Measurements from ENCODE around the gene KIR2DL3.
"Not testable (repeated sequence)": the region's sequence is repeated elsewhere in the genome, so short reads cannot be mapped to it uniquely, and the experiment has no call there.

Gene KIR2DL3

DNA sequence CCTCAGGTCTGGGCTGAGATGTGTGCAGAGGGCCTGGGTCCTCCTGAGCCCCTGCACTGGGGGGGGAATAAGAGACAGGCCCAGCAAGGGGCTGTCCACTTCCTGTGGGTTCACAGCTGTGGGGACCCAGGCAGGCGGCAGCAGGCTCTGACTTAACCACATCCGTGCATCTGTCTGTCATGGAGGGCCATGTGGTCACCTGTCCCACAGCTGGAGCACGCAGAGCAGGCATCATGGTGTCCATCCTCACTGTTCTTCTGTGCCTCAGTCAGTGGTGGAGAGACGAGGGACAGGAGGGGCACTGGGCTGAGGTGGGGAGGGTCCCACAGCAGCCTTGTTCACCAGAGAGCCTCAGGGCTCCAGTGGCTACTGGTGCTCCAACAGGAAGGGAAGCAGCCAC is 30.4 kb upstream of the KIR2DL3 start:
- DNase-seq (ENCODE audit: low read depth, low spot score) = no peak
- TF ChIP-seq, protein P1, sequence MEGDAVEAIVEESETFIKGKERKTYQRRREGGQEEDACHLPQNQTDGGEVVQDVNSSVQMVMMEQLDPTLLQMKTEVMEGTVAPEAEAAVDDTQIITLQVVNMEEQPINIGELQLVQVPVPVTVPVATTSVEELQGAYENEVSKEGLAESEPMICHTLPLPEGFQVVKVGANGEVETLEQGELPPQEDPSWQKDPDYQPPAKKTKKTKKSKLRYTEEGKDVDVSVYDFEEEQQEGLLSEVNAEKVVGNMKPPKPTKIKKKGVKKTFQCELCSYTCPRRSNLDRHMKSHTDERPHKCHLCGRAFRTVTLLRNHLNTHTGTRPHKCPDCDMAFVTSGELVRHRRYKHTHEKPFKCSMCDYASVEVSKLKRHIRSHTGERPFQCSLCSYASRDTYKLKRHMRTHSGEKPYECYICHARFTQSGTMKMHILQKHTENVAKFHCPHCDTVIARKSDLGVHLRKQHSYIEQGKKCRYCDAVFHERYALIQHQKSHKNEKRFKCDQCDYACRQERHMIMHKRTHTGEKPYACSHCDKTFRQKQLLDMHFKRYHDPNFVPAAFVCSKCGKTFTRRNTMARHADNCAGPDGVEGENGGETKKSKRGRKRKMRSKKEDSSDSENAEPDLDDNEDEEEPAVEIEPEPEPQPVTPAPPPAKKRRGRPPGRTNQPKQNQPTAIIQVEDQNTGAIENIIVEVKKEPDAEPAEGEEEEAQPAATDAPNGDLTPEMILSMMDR (IDR thresholded peaks at IDR 0.05; ENCODE audit: low read depth, low read length) = no peak
- no peak overlapping the region for H3K4me3 ChIP-seq (ENCODE audit: low read depth, low read length)
- in situ Hi-C loops (cut with HindIII; ENCODE audit: low sequenced_read_pairs) = no loop called here

DNA sequence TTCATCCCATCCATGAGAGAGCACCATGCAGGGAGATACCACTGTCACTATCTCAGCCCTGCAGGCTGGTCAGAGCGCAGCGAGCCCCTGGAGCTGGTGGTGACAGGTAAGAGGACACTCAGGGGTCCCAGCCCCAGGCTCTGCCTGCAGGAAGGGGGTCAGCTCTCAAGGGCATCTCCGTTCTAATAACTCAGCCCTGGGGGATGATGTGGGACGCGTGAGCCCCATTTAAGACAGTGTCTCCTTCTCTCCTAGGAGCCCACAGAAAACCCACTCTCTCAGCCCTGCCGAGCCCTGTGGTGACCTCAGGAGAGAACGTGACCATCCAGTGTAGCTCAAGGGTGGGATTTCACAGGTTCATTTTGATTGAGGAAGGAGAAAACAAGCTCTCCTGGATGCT is 29.5 kb upstream of the KIR2DL3 start:
- in situ Hi-C loops (cut with HindIII; ENCODE audit: low sequenced_read_pairs) = no loop called here
- TF ChIP-seq, protein P1 (IDR thresholded peaks at IDR 0.05; ENCODE audit: low read depth, low read length) = no peak

DNA sequence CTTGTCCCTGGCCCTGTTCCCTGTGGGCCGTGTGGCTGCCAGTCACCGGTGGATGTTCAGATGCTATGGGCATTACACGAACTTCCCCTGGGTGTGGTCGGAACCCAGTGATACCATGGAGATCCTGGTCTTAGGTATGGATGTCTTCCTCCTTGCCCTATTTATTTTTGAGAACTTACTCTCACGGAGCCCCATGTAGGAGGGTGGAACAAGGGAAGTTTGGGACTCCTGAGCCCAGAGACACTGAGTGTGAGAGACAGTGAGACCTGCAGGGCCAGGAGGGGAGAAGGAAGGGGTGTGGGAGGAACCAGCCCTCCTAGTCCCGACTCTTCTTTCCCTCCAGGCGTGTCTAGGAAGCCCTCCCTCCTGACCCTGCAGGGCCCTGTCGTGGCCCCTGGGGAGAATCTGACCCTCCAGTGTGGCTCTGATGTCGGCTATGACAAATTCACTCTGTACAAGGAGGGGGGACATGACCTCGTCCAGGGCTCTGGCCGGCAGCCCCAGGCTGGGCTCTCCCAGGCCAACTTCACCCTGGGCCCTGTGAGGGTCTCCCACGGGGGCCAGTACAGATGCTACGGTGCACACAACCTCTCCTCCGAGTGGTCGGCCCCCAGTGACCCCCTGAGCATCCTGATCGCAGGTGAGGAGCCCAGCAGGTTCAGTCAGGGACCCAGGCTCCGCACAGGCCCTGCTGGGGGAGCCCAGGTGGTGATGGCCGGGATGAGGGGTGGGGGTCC is 28.9 kb upstream of the KIR2DL3 start:
- DNase-seq (ENCODE audit: low read depth, low spot score) = no peak
- in situ Hi-C loops (cut with HindIII; ENCODE audit: low sequenced_read_pairs) = no loop called here
- TF ChIP-seq, protein P1 (IDR thresholded peaks at IDR 0.05; ENCODE audit: low read depth, low read length) = no peak
- no peak overlapping the region for H3K4me3 ChIP-seq (ENCODE audit: low read depth, low read length)

More for the DNA sequence above, 29.5 kb upstream of the KIR2DL3 start:
- H3K4me3 ChIP-seq (ENCODE audit: low read depth, low read length) = no peak overlapping the region
- DNase-seq (ENCODE audit: low read depth, low spot score) = no peak

DNA sequence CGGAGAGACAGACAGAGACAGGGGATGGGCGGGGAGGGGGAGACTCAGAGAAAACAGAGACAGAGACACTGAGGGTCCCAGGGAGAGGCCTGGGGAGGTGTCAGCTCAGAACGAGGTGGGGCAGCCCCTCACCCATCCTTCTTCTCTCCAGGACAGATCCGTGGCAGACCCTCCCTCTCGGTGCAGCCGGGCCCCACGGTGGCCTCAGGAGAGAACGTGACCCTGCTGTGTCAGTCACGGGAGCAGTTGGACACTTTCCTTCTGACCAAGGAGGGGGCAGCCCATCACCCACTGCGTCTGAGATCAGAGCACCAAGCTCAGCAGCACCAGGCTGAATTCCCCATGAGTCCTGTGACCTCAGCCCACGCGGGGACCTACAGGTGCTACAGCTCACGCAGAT is 28.4 kb upstream of the KIR2DL3 start:
- H3K4me3 ChIP-seq (ENCODE audit: low read depth, low read length); in situ Hi-C loops (cut with HindIII; ENCODE audit: low sequenced_read_pairs): not testable (repeated sequence)

DNA sequence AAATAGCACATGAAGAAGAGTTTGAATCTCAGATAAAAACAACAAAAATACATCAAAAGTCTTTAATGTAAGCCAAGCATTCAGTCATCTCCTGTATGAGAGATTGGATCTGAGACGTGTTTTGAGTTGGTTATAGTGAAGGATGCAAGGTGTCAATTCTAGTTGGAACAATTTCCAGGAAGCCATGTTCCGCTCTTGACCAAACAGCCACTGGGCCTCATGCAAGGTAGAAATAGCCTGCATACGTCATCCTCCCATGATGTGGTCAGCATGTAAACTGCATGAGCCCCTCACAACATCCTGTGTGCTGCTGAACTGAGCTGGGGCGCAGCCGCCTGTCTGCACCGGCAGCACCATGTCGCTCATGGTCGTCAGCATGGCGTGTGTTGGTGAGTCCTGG is 14.2 kb upstream of the KIR2DL3 start, which contains the start of gene KIR3DL3:
TSS of gene KIR3DL3 (plus strand) at position 301 of the 400 bp plus-strand sequence. CDS start at position 356, 55 bp downstream.
- in situ Hi-C loops (cut with HindIII; ENCODE audit: low sequenced_read_pairs) = no loop called here
- DNase-seq (ENCODE audit: low read depth, low spot score) = no peak
- H3K4me3 ChIP-seq (ENCODE audit: low read depth, low read length) = no peak within 1 kb of the TSS
- TF ChIP-seq, protein P1 (IDR thresholded peaks at IDR 0.05; ENCODE audit: low read depth, low read length) = no peak

More for the DNA sequence above, 28.4 kb upstream of the KIR2DL3 start:
- DNase-seq (ENCODE audit: low read depth, low spot score) = not testable (repeated sequence)

- TF ChIP-seq, protein P1 (IDR thresholded peaks at IDR 0.05; ENCODE audit: low read depth, low read length) = no peak
- no peak overlapping the region for H3K4me3 ChIP-seq (ENCODE audit: low read depth, low read length)
- no peak for DNase-seq (ENCODE audit: low read depth, low spot score)
- in situ Hi-C loops (cut with HindIII; ENCODE audit: low sequenced_read_pairs) = no loop called here
Observed at GRCh38 chr19:54724644-54725043, 13.7 kb upstream of the KIR2DL3 start.

DNA sequence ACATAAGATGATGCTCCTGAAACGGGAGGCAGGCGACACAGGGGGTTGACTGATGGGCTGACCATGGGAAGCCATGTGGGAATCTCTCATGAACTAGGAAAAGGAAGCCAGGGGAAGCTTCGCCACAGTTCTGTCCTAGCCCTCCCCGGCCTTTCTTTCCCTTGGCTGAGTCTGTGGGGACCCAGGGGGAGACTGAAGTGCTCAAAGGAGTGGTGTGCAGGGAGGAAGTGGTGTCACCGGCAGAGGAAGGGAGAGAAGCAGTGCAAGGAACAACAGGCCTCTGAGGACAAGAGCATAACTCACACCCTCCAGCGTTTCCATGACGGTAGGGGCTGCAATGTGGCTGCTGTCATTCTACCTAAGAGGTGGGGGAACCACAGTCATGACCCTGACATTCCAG is 13.0 kb upstream of the KIR2DL3 start:
- TF ChIP-seq, protein P1 (IDR thresholded peaks at IDR 0.05; ENCODE audit: low read depth, low read length) = no peak
- DNase-seq (ENCODE audit: low read depth, low spot score) = no peak
- in situ Hi-C loops (cut with HindIII; ENCODE audit: low sequenced_read_pairs) = no loop called here
- H3K4me3 ChIP-seq (ENCODE audit: low read depth, low read length) = no peak overlapping the region

All from astrocyte of the spinal cord (primary cell).